Embryonic facial prominence (tissue), 1 donor: ENCODE measurements around the gene KCP.

Experiments
- DNase-seq: peaks from one replicate; pipeline ENCODE4 v3.0.0-alpha.2; 2016; ENCODE audit errors: extremely low spot score

KCP gene

GRCh38 chr7:128887169-128888038 is 23.1 kb downstream of the KCP start:
- no peak for DNase-seq

DNA sequence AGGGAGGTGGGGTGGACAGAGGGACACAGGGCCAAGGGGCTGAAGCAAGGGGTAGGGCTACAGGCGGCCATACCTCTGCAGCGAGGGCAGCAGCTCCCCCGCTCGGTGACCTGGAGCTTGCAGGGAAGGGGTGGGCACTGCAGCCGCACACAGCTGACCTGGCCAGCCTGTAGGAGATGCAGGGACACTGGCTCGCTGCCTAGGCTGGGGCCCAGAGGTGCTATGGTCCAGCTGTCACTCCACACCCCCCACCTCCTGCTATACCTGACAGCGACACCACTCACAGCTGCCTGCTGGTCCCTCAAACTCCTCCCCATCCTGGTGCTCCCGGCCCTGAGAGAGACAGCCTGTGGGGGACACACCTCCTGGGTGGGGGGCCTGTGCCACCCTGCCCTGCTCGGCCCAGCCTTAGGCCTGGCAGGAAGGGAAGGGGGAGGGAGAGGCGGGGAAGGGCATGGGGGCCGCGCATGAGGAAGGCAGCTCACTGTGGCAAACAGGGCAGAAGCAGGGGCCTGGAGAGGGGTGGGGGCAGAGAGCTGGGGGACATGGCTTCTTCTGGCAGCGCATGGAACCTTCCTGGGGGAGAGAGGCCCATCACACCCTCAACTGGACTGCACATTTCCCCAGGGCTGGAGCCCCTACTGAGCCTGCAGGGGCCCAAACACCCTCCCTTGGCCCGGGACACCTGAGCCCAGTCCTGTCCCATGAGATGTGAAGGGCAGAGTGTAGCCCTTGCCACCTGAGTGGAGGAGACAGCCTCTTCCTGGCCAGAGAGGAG is 23.9 kb downstream of the KCP start:
- no peak for DNase-seq

GRCh38 chr7:128885370-128886187 is 24.9 kb downstream of the KCP start:
- DNase-seq: no peak

DNA sequence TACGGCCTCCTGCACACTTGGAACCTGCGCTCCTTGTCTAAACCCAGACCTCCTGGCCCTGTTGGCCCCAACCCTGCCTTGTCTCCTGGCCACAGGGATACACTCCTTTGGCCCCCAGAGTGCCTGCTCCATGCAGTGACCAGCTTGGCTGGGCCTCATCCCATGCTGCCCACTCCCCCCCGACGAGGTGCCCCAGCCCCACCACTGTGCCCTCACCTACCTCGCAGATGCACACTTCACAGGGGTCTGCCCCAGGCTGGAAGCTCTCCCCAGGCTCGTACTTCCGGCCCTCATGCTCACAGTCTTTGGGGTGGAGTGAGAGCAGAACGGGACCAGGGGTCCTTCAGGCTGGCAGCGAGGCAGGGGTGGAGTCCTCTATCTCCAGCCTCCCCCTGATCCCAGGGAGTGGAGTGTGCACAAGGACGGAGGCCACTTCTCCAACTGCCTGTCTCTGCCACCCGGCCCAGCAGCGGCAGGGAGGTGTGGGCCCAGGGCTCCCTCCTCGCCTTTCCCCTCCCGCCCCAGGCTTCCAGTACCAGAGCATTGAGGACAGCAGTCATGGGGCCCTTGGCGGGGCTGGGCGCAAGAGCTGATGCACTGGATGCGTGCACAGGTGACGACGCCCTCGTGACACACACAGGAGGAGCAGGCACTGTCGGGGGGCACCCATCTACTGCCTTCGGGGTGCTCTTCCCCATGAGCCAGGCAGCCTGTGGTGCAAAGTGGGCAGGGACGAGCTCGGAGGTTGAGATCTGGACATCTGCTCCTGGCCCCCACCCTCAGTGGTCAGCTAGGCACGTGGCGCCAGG is 25.7 kb downstream of the KCP start:
- DNase-seq: no peak

DNA sequence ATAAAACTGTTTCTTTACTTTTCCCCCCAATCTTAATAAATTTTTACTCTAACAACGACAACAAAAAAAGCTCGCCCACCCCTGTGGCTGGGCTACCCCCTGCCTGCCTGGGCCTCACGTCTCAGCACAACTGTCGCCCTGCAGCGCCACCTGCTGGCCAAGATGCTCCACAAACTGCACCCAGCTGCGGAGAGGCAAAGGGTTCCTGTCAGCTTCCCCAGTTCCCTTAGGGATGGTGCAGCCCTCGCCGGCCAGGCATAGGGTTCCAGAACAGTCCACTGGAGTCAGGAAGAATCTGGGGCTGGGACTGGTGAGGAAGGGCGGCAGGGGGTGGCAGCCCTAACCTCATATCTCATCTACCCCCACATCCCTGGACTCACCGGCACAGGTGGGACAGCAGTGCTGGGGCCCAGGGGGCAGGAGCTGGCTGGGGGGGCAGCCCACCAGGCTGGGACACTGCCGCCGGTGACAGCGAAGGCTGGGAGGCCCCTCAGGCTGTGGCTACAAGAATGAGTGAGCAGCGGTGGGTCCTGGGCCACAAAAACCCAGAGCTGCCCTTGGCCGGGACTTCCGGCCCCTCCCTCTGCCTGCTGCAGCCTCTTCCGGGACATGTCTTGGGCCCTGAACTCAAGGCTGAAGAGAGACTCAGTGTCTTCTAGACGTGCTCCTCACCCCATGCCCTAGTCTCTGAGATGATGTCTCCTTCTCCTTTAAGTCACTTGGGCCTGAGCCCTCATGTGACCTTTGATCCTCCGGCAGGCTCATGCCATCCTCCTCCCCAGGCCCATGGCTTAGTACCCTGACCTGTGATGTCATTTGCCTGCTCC is 26.7 kb downstream of the KCP start:
- no peak for DNase-seq

- no peak for DNase-seq
These were observed 28.4 kb downstream of the KCP start for GRCh38 chr7:128882134-128882533.

DNA sequence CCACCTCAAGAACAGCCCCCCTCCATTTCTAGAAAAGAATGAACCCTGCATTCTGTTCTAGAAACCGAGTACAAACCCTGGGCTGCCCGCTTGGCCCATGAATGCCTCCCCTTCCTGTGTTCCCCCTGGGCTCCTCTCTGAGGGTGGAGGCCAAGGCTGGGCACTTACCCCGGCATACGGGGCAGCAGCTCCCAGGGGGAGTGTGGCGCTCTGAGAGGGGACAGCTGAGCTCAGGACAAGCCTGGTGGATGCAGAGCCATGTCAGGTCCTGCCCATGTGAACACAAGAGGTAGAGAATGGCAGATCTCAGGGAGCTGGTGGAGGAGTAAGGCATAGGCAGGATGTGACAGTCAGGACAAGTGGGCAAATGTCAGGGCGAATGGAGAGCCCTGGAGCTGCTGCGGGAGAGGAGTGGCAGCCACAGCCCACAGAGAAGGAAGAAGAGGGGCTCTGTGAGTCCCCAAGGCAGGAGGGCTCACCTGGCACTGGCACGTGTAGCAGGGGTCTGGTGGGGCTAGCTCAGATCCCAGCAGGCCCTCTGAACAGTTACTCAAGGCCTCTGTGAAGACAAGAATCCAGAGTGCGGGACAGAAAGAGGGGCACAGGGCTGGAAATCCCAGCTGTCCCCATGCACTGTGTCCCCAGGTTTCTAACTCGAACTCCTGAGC is 28.9 kb downstream of the KCP start:
- DNase-seq: no peak

DNA sequence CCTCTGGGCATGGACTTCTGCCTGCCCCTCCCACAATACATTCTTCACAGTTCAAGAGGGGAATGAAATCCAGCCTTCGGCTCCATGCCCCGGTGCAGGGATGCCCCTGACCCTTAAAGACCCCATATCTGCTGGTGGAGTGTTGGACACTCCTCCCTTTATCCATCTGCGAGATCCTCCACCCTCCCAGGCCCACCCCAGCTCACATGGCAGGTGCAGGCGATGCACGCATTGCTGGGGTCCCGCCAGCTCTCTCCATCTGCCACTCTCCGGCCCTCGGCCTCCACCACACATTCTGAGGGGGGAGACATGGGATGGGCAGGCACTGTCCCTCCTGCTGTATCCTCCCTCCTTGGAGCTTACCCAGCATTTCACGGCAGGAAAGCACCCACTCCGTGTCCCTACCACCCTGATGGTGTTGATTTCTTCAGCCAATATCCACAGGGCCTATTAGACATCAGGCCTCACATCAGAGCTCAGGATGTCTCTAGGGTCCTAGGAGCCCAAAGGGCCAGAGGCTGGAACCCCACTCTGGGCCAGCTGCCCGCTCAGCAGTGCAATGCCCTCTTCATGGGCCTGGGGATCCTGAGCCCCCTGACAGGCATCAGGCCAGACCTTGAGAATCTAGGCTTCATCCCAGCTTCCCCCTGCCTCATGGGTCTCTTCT is 29.6 kb downstream of the KCP start:
- DNase-seq: no peak

DNA sequence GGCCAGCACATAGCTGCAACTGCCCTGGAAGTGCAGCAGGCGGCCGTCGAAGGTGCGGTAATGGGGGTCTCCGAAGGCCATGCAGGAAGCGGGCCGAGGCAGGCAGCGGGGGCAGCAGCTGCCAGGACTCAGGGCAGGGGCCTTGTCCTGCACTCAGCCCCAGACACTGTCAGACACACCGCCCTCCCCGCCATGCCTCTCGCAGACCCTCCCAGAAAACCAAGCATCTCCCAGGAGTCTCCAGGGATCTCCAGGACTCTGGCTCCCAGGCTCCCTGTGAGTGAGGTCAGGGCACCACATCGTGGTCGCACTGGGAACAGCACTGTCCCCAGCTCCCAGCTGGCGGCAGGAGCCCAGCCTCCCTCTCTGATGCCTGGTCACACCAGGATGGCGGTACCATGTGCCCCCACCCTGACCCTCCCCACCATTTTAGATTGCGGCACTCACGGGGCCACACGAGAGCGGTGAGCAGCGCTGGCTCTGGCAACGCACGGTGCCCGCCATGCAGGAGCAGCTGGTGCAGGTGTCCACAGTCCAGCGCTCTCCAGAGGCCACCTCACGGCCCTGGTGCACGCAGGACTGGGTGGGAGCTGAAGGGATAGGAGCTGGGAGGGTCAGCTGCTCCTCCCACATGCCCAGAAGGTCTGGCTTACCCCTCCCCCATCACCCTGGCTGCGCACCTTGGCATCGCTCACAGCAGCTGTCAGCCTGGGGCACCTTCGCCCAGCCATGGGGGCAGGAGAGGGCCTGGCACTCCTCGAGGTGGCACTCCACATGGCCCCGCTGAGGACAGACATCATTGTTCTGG is 30.4 kb downstream of the KCP start:
- no peak for DNase-seq

GRCh38 chr7:128879461-128879938 is 31.0 kb downstream of the KCP start:
- DNase-seq: no peak

DNA sequence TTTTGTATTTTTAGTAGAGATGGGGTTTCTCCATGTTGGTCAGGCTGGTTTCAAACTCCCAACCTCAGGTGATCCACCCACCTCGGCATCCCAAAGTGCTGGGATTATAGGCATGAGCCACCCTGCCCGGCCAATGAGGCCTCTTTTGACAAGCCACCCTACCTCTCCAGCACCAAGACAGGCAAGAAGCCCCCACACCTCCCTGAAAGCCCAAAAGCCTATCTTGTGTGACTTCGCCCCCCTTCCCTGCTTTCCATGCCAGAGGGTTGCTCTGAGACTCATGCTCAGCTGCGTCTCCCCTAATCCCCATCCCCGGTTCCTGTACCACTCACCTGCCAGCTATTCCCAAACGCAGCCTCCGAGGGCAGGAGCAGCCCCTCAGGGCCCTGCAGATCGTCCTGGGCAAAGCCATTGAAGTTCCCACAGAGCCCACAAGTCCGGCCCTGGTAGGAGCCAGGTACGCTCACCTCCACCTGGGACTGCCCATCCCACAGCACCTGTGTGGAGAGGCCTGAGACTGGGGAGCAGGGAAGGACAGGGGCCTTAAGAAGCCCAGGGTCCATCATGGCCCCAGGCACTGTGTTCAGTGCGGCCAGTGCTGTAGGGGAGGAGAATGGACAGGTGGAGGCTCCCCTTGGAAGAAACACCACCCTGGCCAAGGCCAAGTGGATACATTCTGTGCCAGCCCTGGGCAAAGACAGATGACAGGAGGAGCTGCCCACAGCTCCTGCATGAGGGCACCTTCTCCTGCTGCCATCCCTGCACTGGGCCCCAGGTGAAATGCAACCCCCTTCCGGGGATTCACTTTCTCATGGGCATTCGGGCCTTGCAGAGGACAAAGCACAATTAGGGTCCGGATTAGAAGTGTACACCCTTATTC is 32.0 kb downstream of the KCP start:
- DNase-seq: no peak

DNA sequence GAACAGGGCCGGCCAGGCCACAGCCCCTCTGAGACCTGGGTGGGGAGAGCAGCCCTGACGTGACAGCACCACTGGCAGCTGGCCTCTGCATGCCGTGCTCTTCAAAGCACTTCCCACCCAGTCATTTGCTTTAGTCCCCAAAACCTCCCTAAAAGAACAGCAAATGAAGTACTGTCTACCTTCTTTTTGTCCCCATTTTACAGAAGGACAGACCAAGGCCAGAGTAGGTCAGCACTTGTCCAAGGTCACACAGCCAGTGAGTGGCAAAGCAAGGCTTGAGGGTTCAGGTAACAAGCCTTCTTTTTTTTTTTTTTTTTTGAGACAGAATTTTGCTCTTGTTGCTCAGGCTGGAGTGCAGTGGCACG is 32.8 kb downstream of the KCP start:
- no peak for DNase-seq

GRCh38 chr7:128876978-128877755 is 33.3 kb downstream of the KCP start:
- DNase-seq: no peak

GRCh38 chr7:128876586-128876977 is 33.9 kb downstream of the KCP start:
- no peak for DNase-seq

DNA sequence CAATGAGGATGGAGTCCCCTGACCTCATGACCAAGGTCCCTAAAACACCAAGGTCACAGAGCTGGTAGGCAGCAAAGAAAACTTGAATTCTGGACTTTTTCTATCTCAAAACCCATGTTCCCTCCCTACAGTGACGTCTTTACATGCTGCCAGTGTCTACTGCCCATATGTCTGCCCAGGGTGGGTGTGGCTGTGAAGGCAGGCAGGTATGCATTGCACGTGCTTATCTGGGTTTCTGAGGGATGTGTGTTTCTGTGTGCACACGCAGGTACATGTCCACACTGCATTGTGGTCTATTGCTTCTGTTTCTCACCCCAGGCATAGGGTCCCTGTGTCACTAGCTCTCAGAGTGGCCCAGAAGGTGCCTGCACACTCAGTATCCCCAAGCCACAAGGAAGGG is 34.4 kb downstream of the KCP start:
- no peak for DNase-seq

DNA sequence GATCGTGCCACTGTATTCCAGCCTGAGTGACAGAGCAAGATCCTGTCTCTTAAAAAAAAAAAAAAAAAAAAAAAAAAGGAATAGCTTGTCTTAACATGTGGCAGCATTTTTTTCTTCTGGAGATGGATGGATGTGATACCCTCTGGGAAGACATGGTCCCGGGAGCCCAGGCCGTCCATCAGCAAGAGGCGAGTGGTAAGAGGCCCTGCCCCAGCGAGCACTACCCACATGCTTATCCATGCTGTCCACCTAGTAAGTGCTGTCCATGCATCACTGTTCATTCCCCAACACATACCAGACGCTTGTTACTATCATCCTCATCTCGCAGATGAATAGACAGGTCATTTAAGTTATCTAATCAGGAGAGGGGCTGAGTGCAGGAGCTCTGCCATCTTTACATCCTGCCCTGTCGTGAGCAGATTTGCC is 35.0 kb downstream of the KCP start:
- DNase-seq: no peak
